ENCODE data around the gene SCNN1B.

- TF ChIP-seq, protein P1, sequence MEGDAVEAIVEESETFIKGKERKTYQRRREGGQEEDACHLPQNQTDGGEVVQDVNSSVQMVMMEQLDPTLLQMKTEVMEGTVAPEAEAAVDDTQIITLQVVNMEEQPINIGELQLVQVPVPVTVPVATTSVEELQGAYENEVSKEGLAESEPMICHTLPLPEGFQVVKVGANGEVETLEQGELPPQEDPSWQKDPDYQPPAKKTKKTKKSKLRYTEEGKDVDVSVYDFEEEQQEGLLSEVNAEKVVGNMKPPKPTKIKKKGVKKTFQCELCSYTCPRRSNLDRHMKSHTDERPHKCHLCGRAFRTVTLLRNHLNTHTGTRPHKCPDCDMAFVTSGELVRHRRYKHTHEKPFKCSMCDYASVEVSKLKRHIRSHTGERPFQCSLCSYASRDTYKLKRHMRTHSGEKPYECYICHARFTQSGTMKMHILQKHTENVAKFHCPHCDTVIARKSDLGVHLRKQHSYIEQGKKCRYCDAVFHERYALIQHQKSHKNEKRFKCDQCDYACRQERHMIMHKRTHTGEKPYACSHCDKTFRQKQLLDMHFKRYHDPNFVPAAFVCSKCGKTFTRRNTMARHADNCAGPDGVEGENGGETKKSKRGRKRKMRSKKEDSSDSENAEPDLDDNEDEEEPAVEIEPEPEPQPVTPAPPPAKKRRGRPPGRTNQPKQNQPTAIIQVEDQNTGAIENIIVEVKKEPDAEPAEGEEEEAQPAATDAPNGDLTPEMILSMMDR (IDR thresholded peaks at IDR 0.05; ENCODE audit: insufficient read depth, low read length, poor library complexity, severe bottlenecking): no peak
- no peak for TF ChIP-seq EZH2phosphoT487 (conservative IDR thresholded peaks at IDR 0.05; ENCODE audit: low read length)
These were observed 76.2 kb downstream of the SCNN1B start for GRCh38 chr16:23378256-23378655.
